Body of pancreas (tissue), 4 donors: ENCODE results near the gene FNTB. TPM values are rescaled to one million over a fixed set of nuclear protein-coding genes. Genes with fewer than 3 reads are reported as not detected.

Experiments
- ATAC-seq: fragments of 150-250 bp; one replicate; pipeline ENCODE4 v1.9.1; 2016
- DNase-seq, 4 donors: peaks; one replicate each; pipeline ENCODE4 v3.0.0-alpha.2; 2019
- H3K27ac ChIP-seq, 4 donors: fragments of 200-600 bp; sonication (generic); 1 replicate in 3 of 4; 2 replicates in 1 of 4; pipeline versions ENCODE4 v1.5.1 to v1.6.1; 2016 to 2019; ENCODE audit warnings: mild to moderate bottlenecking in 1 of 4, mixed read lengths in 1 of 4, moderate library complexity in 1 of 4
- H3K27me3 ChIP-seq, 2 donors: fragments of 200-600 bp; sonication (generic); one replicate each; pipeline ENCODE4 v1.6.0; 2016; ENCODE audit warnings: mild to moderate bottlenecking in 1 of 2
- H3K36me3 ChIP-seq, 2 donors: fragments of 200-600 bp; sonication (generic); replicated peaks in 1 of 2; 2 replicates each; pipeline ENCODE4 v1.5.1; 2016; ENCODE audit warnings: low read depth in 2 of 2; ENCODE audit not compliant: insufficient read depth in 1 of 2
- H3K4me1 ChIP-seq: fragments of 200-600 bp; sonication (generic); one replicate; pipeline ENCODE4 v1.6.0; 2016
- H3K4me3 ChIP-seq, 2 donors: fragments of 200-600 bp; sonication (generic); 1 replicate in 1 of 2; 2 replicates in 1 of 2; pipeline ENCODE4 v1.5.1; 2016 to 2019
- H3K9me3 ChIP-seq, 3 donors: fragments of 200-600 bp; sonication (generic); 1 replicate in 2 of 3; 2 replicates in 1 of 3; pipeline ENCODE4 v1.5.1; 2016
- CTCF ChIP-seq, 7 experiments: fragments of 450-650 bp in 4 of 7; fragments of 200-600 bp in 3 of 7; sonication (generic) in 3 of 7; IDR thresholded peaks; one replicate each; pipeline ENCODE4 v1.5.1; 2016 to 2019; ENCODE audit warnings: antibody characterized with exemption in 7 of 7
- POLR2A ChIP-seq, 3 donors: fragments of 450-650 bp; IDR thresholded peaks; one replicate each; pipeline ENCODE4 v1.6.1; 2016; ENCODE audit warnings: antibody characterized with exemption in 3 of 3, mild to moderate bottlenecking in 2 of 3
- WGBS, 2 donors: methylation state at CpG; one replicate each; pipeline ENCODE4 v1.1.5; 2017; 5-methylcytosine and 5-hydroxymethylcytosine counted together
- intact Hi-C: fragments of 100-400 bp; cut with DNase I; formaldehyde crosslinking; loops from one replicate; pipeline ENCODE4 v1.15.1; 2023
- total RNA-seq, 2 donors: library from RNA; depleted of rRNA; stranded (reverse); fragments of >200 nt; gene quantifications; one replicate each; pipeline ENCODE4 v1.1.0, GENCODE V29; 2016

Gene FNTB
- total RNA-seq, 2 donors from 2014 or later: 6.7 to 8.6 TPM

- intact Hi-C loops: no loop called here
- ATAC-seq: no peak
- Histone ChIP-seq H3K27me3 (no peaks in the 10 kb centered on the region), H3K9me3 (no peaks in the 10 kb centered on the region), H3K27ac (peak overlapping the region in 3 of 4 donors; percentile 4 to 77 (median 70)), H3K36me3 (no peaks in the 10 kb centered on the region), H3K4me3 (no peak overlapping the region), H3K4me1 (peaks cover 73% of the 10 kb centered on the region)
- no peak for TF ChIP-seq CTCF (IDR thresholded peaks at IDR 0.05)
- TF ChIP-seq POLR2A (IDR thresholded peaks at IDR 0.05): no peak
- DNase-seq: no peak
- 90 to 94% methylated on average over 3 of the region's 3 CpGs for WGBS, 2 donors
Measured at GRCh38 chr14:64940336-64940910, 46.3 kb upstream of the FNTB start.

GRCh38 chr14:64942531-64943111 lies 44.1 kb upstream of the FNTB start, which contains the start of gene GPX2:
TSS of gene GPX2 (minus strand) at chr14:64942745. CDS start at chr14:64942726, 19 bp downstream.
- TF ChIP-seq CTCF (IDR thresholded peaks at IDR 0.05): no peak
- peak in 2 of 3 donors; percentile 37 for TF ChIP-seq POLR2A (IDR thresholded peaks at IDR 0.05)
- H3K4me1 ChIP-seq: peaks cover 62% of the 10 kb centered on the region
- intact Hi-C loops: no loop called here
- no peak within 1 kb of the TSS for H3K4me3 ChIP-seq
- ATAC-seq (peak; percentile 85), DNase-seq (peak; percentile 79 to 90 (median 85))
- no peaks in the 10 kb centered on the region for H3K36me3 ChIP-seq
- H3K27me3 ChIP-seq: no peaks in the 10 kb centered on the region
- 61 to 62% methylated on average over 13 of the region's 13 CpGs for WGBS, 2 donors
- no peaks in the 10 kb centered on the region for H3K9me3 ChIP-seq
- H3K27ac ChIP-seq: peak within 1 kb of the TSS; percentile 35 to 75 (median 71)

GRCh38 chr14:64943556-64943955 lies 43.1 kb upstream of the FNTB start:
- H3K27me3 ChIP-seq: no peaks in the 10 kb centered on the region
- 79 to 92% methylated on average over 6 of the region's 6 CpGs for WGBS, 2 donors
- TF ChIP-seq POLR2A (IDR thresholded peaks at IDR 0.05): no peak
- TF ChIP-seq CTCF (IDR thresholded peaks at IDR 0.05): no peak
- H3K9me3 ChIP-seq: no peaks in the 10 kb centered on the region
- ATAC-seq (no peak), DNase-seq (no peak)
- H3K4me3 ChIP-seq: no peak overlapping the region
- H3K27ac ChIP-seq: peak overlapping the region; percentile 9 to 75 (median 71)
- peaks cover 0 to under 1% of the 10 kb centered on the region in 2 donors for H3K36me3 ChIP-seq
- intact Hi-C loops: no loop called here
- peaks cover 53% of the 10 kb centered on the region for H3K4me1 ChIP-seq

- no peak for TF ChIP-seq CTCF (IDR thresholded peaks at IDR 0.05)
- no peak for TF ChIP-seq POLR2A (IDR thresholded peaks at IDR 0.05)
- H3K27me3 ChIP-seq: no peaks in the 10 kb centered on the region
- peak overlapping the region in 3 of 4 donors; percentile 68 to 75 (median 74) for H3K27ac ChIP-seq
- WGBS, 2 donors: 82 to 100% methylated on average over 2 of the region's 2 CpGs
- H3K36me3 ChIP-seq: peaks cover 0 to 2% of the 10 kb centered on the region in 2 donors
- ATAC-seq (no peak), DNase-seq (no peak)
- no peak overlapping the region for H3K4me3 ChIP-seq
- peaks cover 48% of the 10 kb centered on the region for H3K4me1 ChIP-seq
- intact Hi-C loops: no loop called here
- H3K9me3 ChIP-seq: no peaks in the 10 kb centered on the region
Measured at GRCh38 chr14:64944041-64944440, 42.7 kb upstream of the FNTB start.
